ENCODE data around the gene RBKS. TPM values are rescaled to one million over a fixed set of nuclear protein-coding genes. Genes with fewer than 3 reads are reported as not detected.

The RBKS gene
- total and polyA plus RNA-seq, 2 of the 8 experiments (the other 6 are each of a cell fraction or from before 2014, with no cell fraction given) = 1.1 to 1.5 TPM

DNA sequence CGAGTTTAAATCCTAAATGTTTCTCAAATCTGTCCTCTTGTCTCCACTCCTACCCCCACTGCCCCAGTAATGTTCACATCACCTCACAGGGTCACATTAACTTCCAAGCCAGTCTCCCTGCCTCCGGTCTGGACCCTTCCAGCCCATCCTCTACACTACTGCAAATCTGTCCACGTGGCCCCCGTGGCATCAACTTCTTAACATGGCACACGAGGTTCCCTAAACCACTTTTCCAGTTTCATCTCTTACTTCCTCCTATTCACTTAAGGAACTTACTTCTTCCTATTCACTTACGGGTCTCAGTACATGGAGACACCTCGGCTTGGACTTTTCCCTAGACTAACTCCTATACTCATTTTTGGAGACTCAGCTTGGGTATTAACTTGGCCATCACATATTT lies 91.7 kb downstream of the RBKS start:
- no peak overlapping the region for H3K14ac ChIP-seq (ENCODE audit: insufficient read length)
- FAIRE-seq (no peak), DNase-seq (ENCODE audit: low read depth in 1 of 2, low spot score in 2 of 2) (no peak)
- H3K79me2 ChIP-seq (ENCODE audit: control insufficient read depth in 1 of 2, insufficient read depth in 2 of 2, low read length in 2 of 2) = no peaks in the 10 kb centered on the region
- H3K56ac ChIP-seq (replicated peaks; ENCODE audit: insufficient read length, low read depth, low read length) = no peak overlapping the region
- H3K4ac ChIP-seq (replicated peaks; ENCODE audit: insufficient read length, low read depth, low read length) = no peak overlapping the region
- H4K8ac ChIP-seq (ENCODE audit: extremely low read depth, insufficient read depth, low read length) = no peak overlapping the region
- H4K20me1 ChIP-seq (replicated peaks in 1 of 2; ENCODE audit: control insufficient read depth in 1 of 2, insufficient read depth in 2 of 2, low read length in 2 of 2) = peaks cover 0 to 2% of the 10 kb centered on the region in 2 experiments
- H3K4me1 ChIP-seq (replicated peaks in 1 of 4; ENCODE audit: control insufficient read depth in 3 of 4, insufficient read depth in 4 of 4, low read length in 3 of 4) = no peaks in the 10 kb centered on the region
- no peak overlapping the region for H2BK5ac ChIP-seq (ENCODE audit: low read depth, low read length)
- CTCF ChIA-PET (ENCODE audit: partially characterized antibody) = interaction anchor here (2.0 to 2.4 kb wide), 2 partner anchors 8 to 75 kb away, joined by 5 to 12 read pairs; no protein-coding TSS in a partner anchor
- TF ChIP-seq HDAC6 (IDR thresholded peaks at IDR 0.05; ENCODE audit: low read depth, low read length) (no peak), BRCA1 (IDR thresholded peaks at IDR 0.05; ENCODE audit: low read depth, low read length) (no peak), TAF1 (IDR thresholded peaks at IDR 0.05; ENCODE audit: low read depth, low read length) (no peak), YY1 (IDR thresholded peaks at IDR 0.05; ENCODE audit: low read depth, low read length) (no peak), SIN3A (conservative IDR thresholded peaks at IDR 0.05 in 1 of 2, IDR thresholded peaks at IDR 0.05 in 1 of 2; ENCODE audit: low read depth in 1 of 2, low read length in 2 of 2) (no peak), POU5F1 (IDR thresholded peaks at IDR 0.05; ENCODE audit: low read depth, low read length) (no peak), CHD2 (IDR thresholded peaks at IDR 0.05; ENCODE audit: low read length) (no peak), CEBPB (IDR thresholded peaks at IDR 0.05; ENCODE audit: low read depth, low read length) (no peak), GABPA (IDR thresholded peaks at IDR 0.05; ENCODE audit: borderline replicate concordance, insufficient read depth, low read length) (no peak), ZNF274 (IDR thresholded peaks at IDR 0.05; ENCODE audit: borderline replicate concordance, extremely low read depth, low read length) (no peak), BCL11A (IDR thresholded peaks at IDR 0.05; ENCODE audit: low read depth in 2 of 2, low read length in 2 of 2) (no peak), SAP30 (IDR thresholded peaks at IDR 0.05; ENCODE audit: insufficient read depth, insufficient replicate concordance, low read length) (no peak), RBBP5 (IDR thresholded peaks at IDR 0.05; ENCODE audit: borderline replicate concordance, low read depth, low read length) (no peak)
- no peaks in the 10 kb centered on the region for H3K27me3 ChIP-seq (replicated peaks in 1 of 4; ENCODE audit: control insufficient read depth in 3 of 4, extremely low read depth in 1 of 4, insufficient read depth in 3 of 4, low read length in 3 of 4)
- H3K23ac ChIP-seq (ENCODE audit: insufficient read length) = no peak overlapping the region
- no peak overlapping the region for H3K4me3 ChIP-seq (ENCODE audit: extremely low read depth in 1 of 4, insufficient read depth in 2 of 4, low read depth in 3 of 4, low read length in 4 of 4)
- no peak overlapping the region for H2AFZ ChIP-seq (ENCODE audit: low read length)
- H3K23me2 ChIP-seq (ENCODE audit: low read depth, low read length) = no peaks in the 10 kb centered on the region; the same call in 1 of the 2 replicates
- H2BK15ac ChIP-seq (ENCODE audit: low read length) = no peak overlapping the region
- no peak overlapping the region for H4K91ac ChIP-seq (replicated peaks; ENCODE audit: insufficient read length, low read length)
- no peak overlapping the region; the same call in 1 of the 2 replicates for H2AK5ac ChIP-seq (ENCODE audit: low read depth, low read length)
- H3K36me3 ChIP-seq (ENCODE audit: control insufficient read depth in 2 of 4, insufficient read depth in 4 of 4, low read length in 3 of 4) = no peaks in the 10 kb centered on the region
- no peaks in the 10 kb centered on the region for H3K79me1 ChIP-seq (ENCODE audit: low read depth, low read length)
- H2BK12ac ChIP-seq (ENCODE audit: low read depth, low read length) = no peak overlapping the region
- H2BK120ac ChIP-seq (replicated peaks; ENCODE audit: low read depth, low read length) = no peak overlapping the region
- 87% methylated on average over 7 of the region's 7 CpGs; no CpG with 5 or more reads in 1 of the 2 experiments for WGBS, 2 experiments (ENCODE audit: extremely low coverage in 1 of 2, insufficient coverage in 1 of 2, insufficient read length in 1 of 2, insufficient replicate concordance in 2 of 2, low coverage in 1 of 2, low lambda C conversion rate in 2 of 2, missing lambda C conversion rate in 1 of 2)
- H2BK20ac ChIP-seq (ENCODE audit: low read length) = no peak overlapping the region
- POLR2A ChIA-PET (ENCODE audit: partially characterized antibody) = no interaction called here
- no peaks in the 10 kb centered on the region for H3K9me3 ChIP-seq (ENCODE audit: insufficient read depth in 2 of 2, low read depth in 1 of 2, low read length in 1 of 2)
- H3K4me2 ChIP-seq (ENCODE audit: insufficient read depth in 1 of 2, low read depth in 2 of 2, low read length in 2 of 2) = no peak overlapping the region
- no peak overlapping the region for H3K18ac ChIP-seq (ENCODE audit: extremely low read depth, low read length)
- no peak overlapping the region for H4K5ac ChIP-seq (ENCODE audit: insufficient read length, low read depth, low read length)
- no peak overlapping the region for H3K9ac ChIP-seq (replicated peaks in 1 of 4; ENCODE audit: extremely low read depth in 1 of 4, low read depth in 3 of 4, low read length in 3 of 4)
- H3K27ac ChIP-seq (ENCODE audit: low read depth, low read length) = no peak overlapping the region

Measured in H1 (cell line).